ENCODE data around the gene MRNIP. TPM values are rescaled to one million over a fixed set of nuclear protein-coding genes. Genes with fewer than 3 reads are reported as not detected.
"Not testable (repeated sequence)": the region's sequence is repeated elsewhere in the genome, so short reads cannot be mapped to it uniquely, and the experiment has no call there.

Gene MRNIP
- polyA plus RNA-seq, 3 donors = 27.2 to 29.8 (median 29.1) TPM

DNA sequence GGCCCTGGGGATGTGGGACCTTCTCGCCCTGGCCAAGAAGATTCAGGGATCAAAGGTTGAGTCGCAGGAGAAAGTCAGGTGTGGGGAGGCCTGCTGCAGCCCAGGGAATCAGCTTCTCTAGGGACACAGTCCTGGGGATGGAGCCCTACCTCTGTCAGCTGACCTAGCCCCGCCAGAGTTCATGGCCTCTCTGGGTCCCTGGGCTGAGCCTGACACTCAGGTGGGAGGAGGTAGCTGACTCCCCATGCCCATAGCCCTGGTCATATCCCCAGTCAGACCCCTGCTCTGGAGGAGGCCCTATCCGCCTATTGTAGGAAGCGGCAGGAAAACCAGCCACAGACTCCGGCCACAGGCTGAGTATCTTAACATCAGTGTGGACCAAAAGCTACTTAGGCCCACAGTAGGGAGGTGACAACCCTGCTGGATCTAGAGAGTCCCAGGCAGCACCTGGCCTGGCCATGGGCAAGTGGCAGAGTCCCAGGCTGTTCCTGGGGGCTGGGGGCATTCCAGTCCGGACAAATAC is 15.0 kb upstream of the MRNIP start:
- DNase-seq (ENCODE audit: low read depth in 3 of 3, low spot score in 2 of 3) = no peak

GRCh38 chr5:179872828-179873575 is 14.4 kb upstream of the MRNIP start:
- DNase-seq (ENCODE audit: low read depth in 3 of 3, low spot score in 2 of 3) = no peak

- DNase-seq (ENCODE audit: low read depth in 3 of 3, low spot score in 2 of 3) = no peak
Measured at GRCh38 chr5:179872055-179872827, 13.6 kb upstream of the MRNIP start.

GRCh38 chr5:179871533-179871932 is 12.9 kb upstream of the MRNIP start:
- DNase-seq (ENCODE audit: low read depth in 3 of 3, low spot score in 2 of 3) = not testable (repeated sequence)

DNA sequence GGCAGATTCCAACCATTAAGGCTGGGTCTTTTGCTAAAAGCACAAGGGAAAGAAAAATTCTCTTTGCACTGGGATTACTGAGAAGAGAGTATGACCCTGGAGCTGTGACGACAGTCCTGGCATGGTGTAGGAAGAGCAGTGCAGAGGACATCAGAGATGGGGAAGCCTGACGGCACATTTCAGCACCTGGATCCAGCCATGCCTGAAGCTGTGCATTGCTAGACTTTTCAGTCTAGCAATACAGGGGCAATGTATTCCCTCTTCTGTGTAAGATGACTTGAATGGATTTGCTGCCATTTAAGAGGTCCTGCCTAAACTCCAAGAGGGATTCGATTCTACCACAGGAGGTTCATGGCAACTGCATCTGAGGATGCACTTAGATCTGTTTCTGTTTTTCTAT is 12.3 kb upstream of the MRNIP start:
- DNase-seq (ENCODE audit: low read depth in 3 of 3, low spot score in 2 of 3) = no peak

DNA sequence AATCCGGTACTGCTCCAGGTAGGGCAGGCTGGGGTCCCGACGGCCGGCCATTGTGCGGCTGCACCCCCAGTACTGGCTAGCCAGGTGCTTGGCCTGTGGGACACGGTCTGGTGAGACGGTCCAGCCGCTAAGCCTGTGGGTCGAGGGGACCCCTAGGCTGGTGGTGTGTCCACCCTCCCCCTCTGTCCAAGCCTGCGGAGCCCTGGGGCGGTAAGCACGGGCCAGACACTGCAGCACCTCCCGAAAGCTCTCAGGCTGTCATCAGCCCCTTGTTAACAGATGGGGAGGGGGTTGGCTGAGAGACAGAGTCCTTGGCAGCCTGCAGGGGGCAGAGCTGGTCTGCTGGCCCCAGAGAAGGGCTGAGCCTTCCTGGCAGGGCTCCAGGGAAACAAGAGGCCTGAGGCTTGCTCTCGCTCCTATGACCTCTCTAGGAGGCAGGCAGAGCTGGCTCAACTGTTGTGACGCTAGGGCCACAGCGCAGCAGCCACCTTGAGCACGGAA is 11.8 kb upstream of the MRNIP start:
- peak in 1 of 3 donors; percentile 36 for DNase-seq (ENCODE audit: low read depth in 3 of 3, low spot score in 2 of 3)

GRCh38 chr5:179869641-179870402 is 11.2 kb upstream of the MRNIP start:
- no peak for DNase-seq (ENCODE audit: low read depth in 3 of 3, low spot score in 2 of 3)

- DNase-seq (ENCODE audit: low read depth in 3 of 3, low spot score in 2 of 3) = no peak
Measured at GRCh38 chr5:179869101-179869500, 10.5 kb upstream of the MRNIP start.

- no peak for DNase-seq (ENCODE audit: low read depth in 3 of 3, low spot score in 2 of 3)
Measured at GRCh38 chr5:179868541-179868940, 9.9 kb upstream of the MRNIP start.

DNA sequence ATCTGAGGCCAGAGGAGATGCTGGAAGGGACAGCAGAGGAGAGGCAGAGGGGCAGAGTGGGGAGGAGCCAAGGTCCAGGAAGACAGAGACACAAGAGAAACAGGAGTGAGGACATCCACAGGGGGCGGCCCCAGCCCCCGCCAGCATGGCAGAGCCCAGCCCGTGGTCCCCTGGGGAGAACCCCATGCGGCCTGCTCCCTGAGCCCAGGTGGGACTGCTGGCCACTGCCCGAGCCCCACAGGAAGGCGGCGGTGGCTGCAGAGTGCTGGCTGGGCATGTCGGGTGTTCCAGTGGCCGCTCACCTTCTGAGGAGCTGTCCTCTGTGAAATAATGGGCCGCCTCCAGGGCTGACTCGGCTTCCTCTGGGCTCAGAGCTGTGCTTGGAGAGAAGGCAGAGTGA is 8.9 kb upstream of the MRNIP start:
- DNase-seq (ENCODE audit: low read depth in 3 of 3, low spot score in 2 of 3) = no peak

DNA sequence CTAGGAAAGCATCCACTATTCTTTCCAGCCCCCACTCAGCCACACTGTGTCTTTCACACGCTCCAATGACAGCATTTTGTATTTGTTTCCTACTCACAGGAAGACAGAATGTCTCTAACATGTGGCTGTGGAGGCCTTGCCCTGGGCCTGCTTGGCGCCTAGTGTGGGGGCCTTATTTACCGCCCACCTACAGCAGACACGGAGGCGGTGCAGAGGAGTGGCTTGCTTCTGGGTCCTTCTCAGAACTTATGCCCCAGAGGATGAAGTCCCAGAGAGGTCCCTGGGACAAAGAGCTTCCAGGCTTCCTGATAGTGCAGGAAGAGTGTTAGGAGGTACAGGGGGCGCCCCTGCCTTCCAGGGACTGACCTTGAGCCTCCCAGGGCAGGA is 8.5 kb upstream of the MRNIP start:
- DNase-seq (ENCODE audit: low read depth in 3 of 3, low spot score in 2 of 3) = no peak

DNA sequence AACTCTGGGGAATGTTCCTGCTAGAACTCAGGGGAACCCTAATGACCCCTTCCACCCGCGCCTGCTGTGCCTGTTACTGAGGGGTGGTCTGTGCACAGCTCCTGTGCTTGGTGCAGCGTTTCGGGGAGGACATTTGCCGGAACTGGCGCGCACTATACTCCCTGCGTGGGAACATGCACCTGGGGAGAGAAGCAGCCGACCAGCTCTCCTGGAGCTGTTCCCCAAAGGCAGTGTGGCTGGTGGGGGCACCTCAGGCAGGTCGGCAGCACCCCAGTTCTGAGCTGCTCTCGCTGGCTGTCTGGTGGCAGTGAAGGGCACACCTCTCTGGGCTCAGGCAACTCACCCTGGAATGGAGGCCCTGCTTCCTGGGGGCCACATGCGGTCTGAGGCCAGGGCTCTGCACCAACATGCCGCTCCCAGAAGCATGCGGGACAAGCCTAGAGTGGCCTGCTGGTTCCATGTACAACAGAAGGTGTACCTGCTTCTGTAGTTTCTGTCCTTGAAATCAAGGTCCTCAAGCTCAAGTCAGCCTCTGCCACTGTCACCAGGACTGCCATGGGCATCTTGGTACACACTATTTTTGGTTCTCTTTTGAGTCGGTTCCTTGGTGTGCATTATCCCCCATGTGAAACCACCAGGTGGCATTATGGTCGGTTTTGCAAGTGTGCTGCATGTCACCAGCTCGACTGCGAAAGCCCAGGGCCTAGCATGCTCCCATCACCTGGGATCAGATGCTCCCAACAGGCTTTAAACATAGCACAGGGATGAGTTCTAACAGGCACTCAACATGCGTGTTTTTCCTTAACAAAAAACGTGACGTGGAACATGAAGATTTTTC is 7.8 kb upstream of the MRNIP start:
- no peak for DNase-seq (ENCODE audit: low read depth in 3 of 3, low spot score in 2 of 3)

DNA sequence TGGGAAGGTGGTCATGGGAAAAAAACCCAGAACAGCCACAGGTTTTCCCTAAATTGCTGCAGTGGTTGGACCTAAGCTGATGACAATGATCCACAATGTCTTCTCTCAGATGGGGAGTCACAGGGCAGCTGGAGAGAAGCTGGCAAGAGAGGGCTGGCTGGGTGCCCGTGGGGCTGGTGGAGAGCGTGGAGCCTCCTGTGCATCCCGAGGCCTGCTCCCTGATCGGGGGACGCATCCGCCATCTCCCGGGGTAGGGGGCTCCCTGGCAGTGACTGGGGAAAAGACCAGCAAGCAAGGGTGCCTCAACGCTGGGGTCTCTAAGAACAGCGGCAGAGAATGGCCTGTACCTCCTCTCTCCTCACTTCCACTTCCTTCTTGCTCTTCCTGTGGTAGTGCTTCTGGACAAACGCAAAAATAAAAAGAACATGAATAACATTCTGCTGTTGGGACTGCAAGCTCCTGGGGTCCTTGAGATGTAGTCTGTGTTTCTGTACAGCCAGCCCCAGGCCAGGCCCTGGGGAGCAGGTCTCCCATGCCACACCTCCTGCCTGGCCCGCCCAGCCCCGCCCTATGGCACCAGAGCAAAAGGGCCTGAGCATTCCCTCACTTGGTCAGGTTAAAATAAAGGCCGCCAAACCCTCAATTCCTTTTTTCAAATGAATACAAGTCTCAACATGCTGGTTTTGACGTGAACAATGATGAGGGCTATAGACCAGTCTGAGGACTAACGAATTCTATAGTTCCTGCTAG is 7.0 kb upstream of the MRNIP start:
- DNase-seq (ENCODE audit: low read depth in 3 of 3, low spot score in 2 of 3) = no peak

GRCh38 chr5:179864686-179865085 is 6.1 kb upstream of the MRNIP start:
- no peak for DNase-seq (ENCODE audit: low read depth in 3 of 3, low spot score in 2 of 3)

DNA sequence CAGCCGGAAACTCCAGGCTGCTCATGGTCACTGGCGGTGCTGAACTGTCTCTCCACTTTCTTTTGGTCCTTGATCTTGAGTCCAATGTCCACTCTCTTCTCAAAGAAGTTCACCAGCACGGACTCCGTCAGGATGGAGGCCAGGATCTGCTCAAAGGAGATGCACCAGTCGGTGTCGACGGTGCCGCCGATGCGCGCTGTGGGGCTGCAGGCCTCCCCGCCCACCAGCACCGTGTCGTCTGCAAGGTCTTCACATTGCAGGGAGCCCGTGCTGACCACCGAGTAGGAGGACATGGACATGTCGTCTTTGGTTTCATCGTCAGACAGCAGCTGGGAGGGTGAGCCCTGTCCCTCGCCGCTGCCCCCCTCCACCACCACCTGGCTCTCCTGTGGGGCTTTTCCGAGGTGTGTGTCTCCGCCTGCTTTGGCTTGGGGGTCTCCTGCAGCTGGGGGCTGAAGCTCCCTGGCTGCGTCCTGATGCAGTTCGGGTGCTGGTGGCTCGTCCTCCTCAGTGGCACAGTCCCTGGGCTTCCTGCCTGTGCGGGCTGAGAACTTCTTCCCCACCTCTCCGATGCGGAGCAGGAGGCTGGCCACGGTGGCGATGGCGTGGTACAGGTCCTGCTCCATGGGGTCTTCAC is 5.0 kb upstream of the MRNIP start:
- no peak for DNase-seq (ENCODE audit: low read depth in 3 of 3, low spot score in 2 of 3)

- no peak for DNase-seq (ENCODE audit: low read depth in 3 of 3, low spot score in 2 of 3)
Measured at GRCh38 chr5:179862891-179863290, 4.3 kb upstream of the MRNIP start.

DNA sequence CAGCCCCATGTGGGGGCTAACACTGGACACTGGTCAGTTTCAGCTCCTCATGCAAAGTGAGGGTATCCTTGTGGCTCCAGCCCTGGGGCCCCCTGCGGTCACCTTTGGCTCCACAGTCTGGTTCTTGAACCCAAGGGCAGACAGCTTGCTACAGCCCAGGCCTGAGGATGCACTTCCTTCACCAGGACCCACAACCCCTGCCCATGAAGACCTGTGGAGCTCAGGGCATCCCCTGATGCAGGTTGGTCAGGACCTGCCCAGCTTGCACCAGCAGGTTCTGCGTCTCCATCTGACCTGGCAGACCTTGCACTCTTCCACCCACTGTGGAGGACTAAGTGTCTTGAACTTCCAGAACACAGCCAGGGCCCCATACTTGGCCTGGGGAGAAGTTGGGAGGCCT is 3.7 kb upstream of the MRNIP start:
- DNase-seq (ENCODE audit: low read depth in 3 of 3, low spot score in 2 of 3) = no peak

DNA sequence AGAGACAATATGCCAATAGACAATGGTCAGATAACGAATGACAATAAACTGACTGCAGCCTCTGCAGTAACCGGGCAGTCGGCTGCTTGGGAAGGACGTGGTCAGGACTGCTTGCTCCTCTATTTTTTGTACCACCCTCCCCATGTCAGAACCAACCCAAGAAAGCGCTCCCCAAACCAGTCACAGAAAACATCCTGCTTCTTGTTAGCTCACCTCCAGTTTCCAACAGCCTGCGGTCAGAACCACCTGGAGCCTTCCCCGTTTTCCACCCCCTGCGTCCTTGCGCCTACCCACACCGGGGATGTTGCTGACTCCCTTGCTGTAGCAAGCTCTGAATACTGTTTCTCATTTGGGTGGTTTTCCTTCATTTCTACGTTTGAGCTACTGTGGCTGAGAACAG is 1.7 kb upstream of the MRNIP start:
- DNase-seq (ENCODE audit: low read depth in 3 of 3, low spot score in 2 of 3) = no peak

DNA sequence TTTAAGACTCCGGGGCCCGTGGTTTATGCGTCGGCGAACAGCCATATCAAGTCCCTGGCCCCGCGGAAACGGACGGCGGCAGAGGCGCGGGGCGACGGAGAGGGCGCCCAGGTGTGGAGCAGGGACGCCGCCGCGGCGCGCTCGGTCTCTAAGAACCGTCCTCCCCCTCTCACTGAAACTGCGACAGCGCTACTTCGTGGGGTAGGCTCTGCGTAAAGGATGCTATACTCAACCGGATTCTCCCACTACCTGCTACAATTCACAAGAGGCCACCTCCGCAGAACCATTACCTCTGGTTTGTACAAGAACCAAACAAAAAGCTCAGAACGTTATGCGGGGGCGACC is 404 bp downstream of the MRNIP start:
- peak in 2 of 3 donors; percentile 33 to 34 for DNase-seq (ENCODE audit: low read depth in 3 of 3, low spot score in 2 of 3)
